Loucy (cell line): ENCODE data around the gene UTP14C.
A peak's percentile ranks its signal among the peaks of the same experiment; 100 is the strongest.

Source experiments
- H2AFZ ChIP-seq: fragments of 200-600 bp; sonication (generic); 2 replicates; pipeline ENCODE4 v1.6.0; 2016; ENCODE audit warnings: antibody characterized with exemption, mild to moderate bottlenecking, low read length, moderate library complexity
- H3F3A ChIP-seq: fragments of 200-600 bp; 2 replicates; pipeline ENCODE4 v1.6.0; 2016; ENCODE audit warnings: antibody characterized with exemption, low read depth, mild to moderate bottlenecking
- H3K27me3 ChIP-seq: fragments of 200-600 bp; sonication (generic); 2 replicates; pipeline ENCODE4 v1.6.1; 2014; ENCODE audit warnings: low read length, mild to moderate bottlenecking; ENCODE audit not compliant: insufficient read depth, poor library complexity, severe bottlenecking
- H3K36me3 ChIP-seq: fragments of 200-600 bp; sonication (generic); 2 replicates; pipeline ENCODE4 v1.6.1; 2016; ENCODE audit warnings: low read length; ENCODE audit not compliant: insufficient read depth
- H3K4me1 ChIP-seq: fragments of 200-600 bp; sonication (generic); 2 replicates; pipeline ENCODE4 v1.5.1; 2014; ENCODE audit warnings: low read length, mild to moderate bottlenecking; ENCODE audit not compliant: insufficient read depth, poor library complexity, severe bottlenecking
- H3K4me2 ChIP-seq: fragments of 200-600 bp; sonication (generic); 2 replicates; pipeline ENCODE4 v1.6.0; 2014; ENCODE audit warnings: antibody characterized with exemption, low read length, low read depth, mild to moderate bottlenecking; ENCODE audit not compliant: poor library complexity, severe bottlenecking
- H3K4me3 ChIP-seq: fragments of 200-600 bp; sonication (generic); 2 replicates; pipeline ENCODE4 v1.5.1; 2014; ENCODE audit warnings: low read length, mild to moderate bottlenecking, mixed read lengths; ENCODE audit not compliant: poor library complexity, severe bottlenecking
- H3K79me2 ChIP-seq: fragments of 200-600 bp; sonication (generic); 2 replicates; pipeline ENCODE4 v1.6.1; 2014; ENCODE audit warnings: low read length; ENCODE audit not compliant: insufficient read depth
- H3K9ac ChIP-seq: fragments of 200-600 bp; sonication (generic); 2 replicates; pipeline ENCODE4 v1.6.0; 2014; ENCODE audit warnings: mild to moderate bottlenecking, low read depth, low read length, moderate library complexity; ENCODE audit not compliant: poor library complexity, severe bottlenecking
- H3K9me2 ChIP-seq: fragments of 200-600 bp; sonication (generic); replicated peaks from 2 replicates; pipeline ENCODE4 v1.6.1; 2016; ENCODE audit warnings: low read depth, low read length, mixed read lengths
- H3K9me3 ChIP-seq: fragments of 200-600 bp; sonication (generic); 2 replicates; pipeline ENCODE4 v1.6.1; 2014; ENCODE audit warnings: mild to moderate bottlenecking, antibody characterized with exemption, low read length, low read depth; ENCODE audit not compliant: insufficient read depth
- H4K20me1 ChIP-seq: fragments of 200-600 bp; sonication (generic); 2 replicates; pipeline ENCODE4 v1.6.0; 2014; ENCODE audit warnings: antibody characterized with exemption, low read length, mild to moderate bottlenecking; ENCODE audit not compliant: insufficient read depth, poor library complexity, severe bottlenecking
- CTCF ChIP-seq: fragments of 200-600 bp; sonication (generic); conservative IDR thresholded peaks from 2 replicates; pipeline ENCODE4 v1.5.1; 2014; ENCODE audit warnings: mild to moderate bottlenecking, antibody characterized with exemption, low read length
- EZH2phosphoT487 ChIP-seq: fragments of 200-600 bp; IDR thresholded peaks from 2 replicates; pipeline ENCODE4 v1.6.1; 2018; ENCODE audit warnings: antibody characterized with exemption, mild to moderate bottlenecking, moderate library complexity, borderline replicate concordance

Gene UTP14C

DNA sequence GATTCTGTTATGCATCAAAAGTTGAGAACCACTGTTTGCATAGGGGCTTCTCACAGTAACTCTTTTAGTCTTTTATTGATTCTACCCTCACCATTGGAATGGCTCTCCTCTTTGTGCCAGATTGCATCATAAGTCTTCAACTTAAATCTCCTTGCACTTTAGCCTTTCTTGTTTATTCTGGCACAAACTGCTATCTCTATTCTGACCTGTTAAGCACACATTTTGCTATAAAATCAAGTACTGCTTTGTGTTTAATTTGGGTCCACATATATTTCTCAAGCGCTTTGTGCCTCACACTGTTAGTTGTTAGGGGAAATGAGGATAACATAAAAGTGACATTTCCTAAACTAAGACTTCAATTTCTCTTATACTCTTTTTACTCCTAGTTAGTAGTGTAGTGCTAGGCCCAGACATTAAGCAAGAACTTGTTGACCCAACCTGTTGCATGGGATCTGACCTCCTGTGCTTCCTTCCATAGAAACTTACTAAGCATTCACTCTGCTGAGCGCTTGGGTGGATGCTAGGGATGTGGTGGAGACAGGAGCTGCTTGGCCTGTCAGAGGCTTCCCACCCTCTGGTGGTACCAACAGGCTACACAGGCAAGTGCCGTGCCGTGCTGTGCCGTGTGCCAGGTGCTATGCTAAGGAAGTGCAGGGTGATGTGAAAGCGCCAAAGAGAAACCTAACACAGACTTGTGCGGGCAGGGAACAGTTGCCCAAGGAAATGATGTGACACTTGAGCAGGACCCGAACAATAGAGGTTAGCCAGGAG is 1.2 kb downstream of the UTP14C start:
- Histone ChIP-seq H3F3A (no peaks in the 10 kb centered on the region), H3K9me3 (no peaks in the 10 kb centered on the region), H3K27me3 (no peaks in the 10 kb centered on the region), H2AFZ (no peak overlapping the region), H3K9ac (no peak overlapping the region), H4K20me1 (no peaks in the 10 kb centered on the region), H3K4me1 (peaks cover under 1% of the 10 kb centered on the region), H3K36me3 (peaks cover 13% of the 10 kb centered on the region; the same call in 1 of the 2 replicates), H3K9me2 (no peaks in the 10 kb centered on the region), H3K4me3 (no peak overlapping the region), H3K4me2 (no peak overlapping the region), H3K79me2 (no peaks in the 10 kb centered on the region)
- TF ChIP-seq EZH2phosphoT487 = no peak
- no peak for TF ChIP-seq CTCF

- Histone ChIP-seq H3K4me2 (peak overlapping the region; percentile 3), H3K4me1 (peaks cover 3% of the 10 kb centered on the region), H3K9me2 (no peaks in the 10 kb centered on the region), H3K36me3 (peaks cover 11% of the 10 kb centered on the region; the same call in 1 of the 2 replicates), H2AFZ (no peak overlapping the region), H4K20me1 (no peaks in the 10 kb centered on the region), H3K27me3 (no peaks in the 10 kb centered on the region), H3K79me2 (no peaks in the 10 kb centered on the region), H3K9me3 (no peaks in the 10 kb centered on the region), H3F3A (no peaks in the 10 kb centered on the region), H3K4me3 (no peak overlapping the region), H3K9ac (peak overlapping the region; percentile 54)
- TF ChIP-seq EZH2phosphoT487 = no peak
- TF ChIP-seq CTCF = peak; percentile 56
These were observed 1.7 kb downstream of the UTP14C start for GRCh38 chr13:52026246-52026626.

GRCh38 chr13:52027832-52028231 is 3.3 kb downstream of the UTP14C start:
- Histone ChIP-seq H2AFZ (no peak overlapping the region), H3K9ac (no peak overlapping the region), H4K20me1 (no peaks in the 10 kb centered on the region), H3K4me3 (no peak overlapping the region), H3K36me3 (peaks cover 11% of the 10 kb centered on the region; the same call in 1 of the 2 replicates), H3K27me3 (no peaks in the 10 kb centered on the region), H3K4me1 (peaks cover 3% of the 10 kb centered on the region), H3K9me3 (no peaks in the 10 kb centered on the region), H3F3A (no peaks in the 10 kb centered on the region), H3K9me2 (no peaks in the 10 kb centered on the region), H3K4me2 (no peak overlapping the region), H3K79me2 (no peaks in the 10 kb centered on the region)
- TF ChIP-seq CTCF (no peak), EZH2phosphoT487 (no peak)
